Neural cell (in vitro differentiated cells): Measurements from ENCODE around the gene MAP6. TPM values are rescaled to one million over a fixed set of nuclear protein-coding genes. Genes with fewer than 3 reads are reported as not detected.

Source experiments
- H2AFZ ChIP-seq: fragments of 200-600, 300-800 bp; sonication (generic), shearing (Covaris generic); 2 replicates; pipeline ENCODE4 v1.6.0; 2014; ENCODE audit warnings: low read depth, mild to moderate bottlenecking, antibody characterized with exemption, low read length, moderate library complexity
- H3F3A ChIP-seq: fragments of 200-600 bp; shearing (Covaris generic); 2 replicates; pipeline ENCODE4 v1.6.1; 2016; ENCODE audit warnings: mild to moderate bottlenecking, moderate library complexity, mixed read lengths, antibody characterized with exemption, low read length; ENCODE audit not compliant: insufficient read depth, poor library complexity, severe bottlenecking
- H3K27ac ChIP-seq: fragments of 200-600, 300-800 bp; sonication (generic), shearing (Covaris generic); 2 replicates; pipeline ENCODE4 v1.5.1; 2014; ENCODE audit warnings: mild to moderate bottlenecking, low read length, moderate library complexity
- H3K27me3 ChIP-seq: fragments of 300-800, 200-600 bp; sonication (generic), shearing (Covaris generic); 2 replicates; pipeline ENCODE4 v1.6.0; 2014; ENCODE audit warnings: mild to moderate bottlenecking, low read depth, low read length, moderate library complexity; ENCODE audit not compliant: insufficient read depth
- H3K36me3 ChIP-seq: fragments of 300-800, 200-600 bp; sonication (generic), shearing (Covaris generic); 2 replicates; pipeline ENCODE4 v1.5.1; 2014; ENCODE audit warnings: mild to moderate bottlenecking, antibody characterized with exemption, low read length, moderate library complexity; ENCODE audit not compliant: insufficient read depth
- H3K4me2 ChIP-seq: fragments of 300-800, 200-600 bp; sonication (generic), shearing (Covaris generic); 2 replicates; pipeline ENCODE4 v1.6.0; 2014; ENCODE audit warnings: mild to moderate bottlenecking, low read length
- H3K4me3 ChIP-seq: fragments of 300-800, 200-600 bp; sonication (generic), shearing (Covaris generic); 2 replicates; pipeline ENCODE4 v1.5.1; 2014; ENCODE audit warnings: mild to moderate bottlenecking, low read length, moderate library complexity
- H3K79me2 ChIP-seq: fragments of 200-600 bp; shearing (Covaris generic); replicated peaks from 2 replicates; pipeline ENCODE4 v1.6.0; 2014; ENCODE audit warnings: mild to moderate bottlenecking, low read length, moderate library complexity; ENCODE audit not compliant: insufficient read depth
- H3K9ac ChIP-seq: fragments of 300-800, 200-600 bp; sonication (generic), shearing (Covaris generic); 2 replicates; pipeline ENCODE4 v1.6.1; 2016; ENCODE audit warnings: mild to moderate bottlenecking, low read length, mixed read lengths
- H3K9me2 ChIP-seq: fragments of 200-600 bp; shearing (Covaris generic); 2 replicates; pipeline ENCODE4 v1.6.1; 2016; ENCODE audit warnings: mild to moderate bottlenecking, low read length, mixed read lengths; ENCODE audit not compliant: insufficient read depth
- H3K9me3 ChIP-seq: fragments of 200-600, 300-800 bp; sonication (generic), shearing (Covaris generic); 2 replicates; pipeline ENCODE4 v1.6.1; 2016; ENCODE audit warnings: mild to moderate bottlenecking, mixed run types, low read length, moderate library complexity, mixed read lengths
- H4K20me1 ChIP-seq: fragments of 200-600 bp; shearing (Covaris generic); 2 replicates; pipeline ENCODE4 v1.6.1; 2016; ENCODE audit warnings: mild to moderate bottlenecking, mixed run types; ENCODE audit not compliant: insufficient read depth
- CTCF ChIP-seq: fragments of 450-650 bp; IDR thresholded peaks from 2 replicates; pipeline ENCODE4 v1.5.1; 2014; ENCODE audit warnings: antibody characterized with exemption, mild to moderate bottlenecking, moderate library complexity; ENCODE audit not compliant: poor library complexity, severe bottlenecking
- EP300 ChIP-seq: fragments of 450-650 bp; conservative IDR thresholded peaks from 2 replicates; pipeline ENCODE4 v1.6.1; 2014; ENCODE audit warnings: antibody characterized with exemption, mild to moderate bottlenecking, moderate library complexity; ENCODE audit not compliant: poor library complexity, severe bottlenecking
- EZH2 ChIP-seq: fragments of 200-600, 300-800 bp; shearing (Covaris generic), sonication (generic); IDR thresholded peaks from 2 replicates; pipeline ENCODE4 v1.6.1; 2014; ENCODE audit warnings: antibody characterized with exemption, low read length, borderline replicate concordance, mild to moderate bottlenecking; ENCODE audit not compliant: insufficient read depth, poor library complexity, severe bottlenecking
- MXI1 ChIP-seq: fragments of 450-650 bp; conservative IDR thresholded peaks from 2 replicates; pipeline ENCODE4 v1.6.1; 2014; ENCODE audit warnings: antibody characterized with exemption, mild to moderate bottlenecking; ENCODE audit not compliant: poor library complexity, severe bottlenecking
- POLR2AphosphoS5 ChIP-seq: IDR thresholded peaks from 2 replicates; pipeline ENCODE4 v1.6.1; 2012
- RAD21 ChIP-seq: fragments of 450-650 bp; conservative IDR thresholded peaks from 2 replicates; pipeline ENCODE4 v1.6.1; 2014; ENCODE audit warnings: antibody characterized with exemption, mild to moderate bottlenecking, moderate library complexity
- REST ChIP-seq: IDR thresholded peaks from 2 replicates; pipeline ENCODE4 v1.6.1; 2012; ENCODE audit warnings: borderline replicate concordance
- SMC3 ChIP-seq: fragments of 450-650 bp; conservative IDR thresholded peaks from 2 replicates; pipeline ENCODE4 v1.6.1; 2014; ENCODE audit warnings: antibody characterized with exemption, mild to moderate bottlenecking, moderate library complexity; ENCODE audit not compliant: poor library complexity
- TAF1 ChIP-seq: IDR thresholded peaks from 2 replicates; pipeline ENCODE4 v1.6.1; 2012; ENCODE audit warnings: low read depth
- polyA plus RNA-seq: library from polyadenylated mRNA; depleted of rRNA; stranded (reverse); fragments of >200 nt; gene quantifications from 2 replicates; pipeline ENCODE4 v1.2.3, GENCODE V29; 2014

The MAP6 gene
- polyA plus RNA-seq, 1 donor from 2014 or later, result 178 TPM

GRCh38 chr11:75602951-75603350 is 65.9 kb downstream of the MAP6 start:
- Histone ChIP-seq H3K9ac (no peak overlapping the region), H3K9me3 (no peaks in the 10 kb centered on the region), H3K27me3 (no peaks in the 10 kb centered on the region), H3K4me3 (no peak overlapping the region), H3F3A (no peaks in the 10 kb centered on the region), H3K4me2 (no peak overlapping the region), H3K79me2 (no peaks in the 10 kb centered on the region), H3K36me3 (peaks cover 11% of the 10 kb centered on the region), H2AFZ (no peak overlapping the region), H3K9me2 (no peaks in the 10 kb centered on the region), H4K20me1 (no peaks in the 10 kb centered on the region), H3K27ac (no peak overlapping the region)
- TF ChIP-seq CTCF (no peak), RAD21 (no peak), MXI1 (no peak), EP300 (no peak), REST (no peak), EZH2 (no peak), TAF1 (no peak), SMC3 (no peak), POLR2AphosphoS5 (no peak)

- TF ChIP-seq SMC3, result no peak
- TF ChIP-seq CTCF, result no peak
- TF ChIP-seq RAD21, result no peak
- no peak for TF ChIP-seq EZH2
- no peak for TF ChIP-seq POLR2AphosphoS5
- TF ChIP-seq EP300, result no peak
- TF ChIP-seq TAF1, result no peak
- TF ChIP-seq REST, result no peak
- TF ChIP-seq MXI1, result no peak
- H3K9me3 ChIP-seq, result no peaks in the 10 kb centered on the region
- no peak overlapping the region for H3K4me3 ChIP-seq
These were observed 67.3 kb downstream of the MAP6 start for GRCh38 chr11:75601494-75601893.

More at GRCh38 chr11:75601494-75601893, 67.3 kb downstream of the MAP6 start:
- Histone ChIP-seq H3K4me2 (no peak overlapping the region), H3K27ac (no peak overlapping the region), H3K79me2 (peaks cover 3% of the 10 kb centered on the region), H3K9me2 (no peaks in the 10 kb centered on the region), H3F3A (no peaks in the 10 kb centered on the region), H3K27me3 (no peaks in the 10 kb centered on the region), H3K36me3 (peaks cover 4% of the 10 kb centered on the region), H2AFZ (no peak overlapping the region), H3K9ac (no peak overlapping the region), H4K20me1 (no peaks in the 10 kb centered on the region)
